Peyer's patch (tissue), 4 donors: ENCODE results near the gene NSRP1. TPM values are rescaled to one million over a fixed set of nuclear protein-coding genes. Genes with fewer than 3 reads are reported as not detected.
A peak's percentile ranks its signal among the peaks of the same experiment; 100 is the strongest.

Experiments
- DNase-seq, 3 donors: peaks; one replicate each; pipeline ENCODE4 v3.0.0-alpha.2; 2017 to 2019
- H3K27ac ChIP-seq, 4 donors: fragments of 200-600 bp; sonication (generic); one replicate each; pipeline ENCODE4 v1.5.1; 2016 to 2019
- H3K27me3 ChIP-seq, 2 donors: fragments of 200-600 bp; sonication (generic); one replicate each; pipeline ENCODE4 v1.5.1; 2019
- H3K36me3 ChIP-seq, 3 donors: fragments of 200-600 bp; sonication (generic); one replicate each; pipeline ENCODE4 v1.5.1; 2016 to 2019
- H3K4me1 ChIP-seq, 4 donors: fragments of 200-600 bp; sonication (generic); one replicate each; pipeline ENCODE4 v1.5.1; 2016 to 2019
- H3K4me3 ChIP-seq, 4 donors: fragments of 200-600 bp; sonication (generic); 1 replicate in 3 of 4; 2 replicates in 1 of 4; pipeline ENCODE4 v1.5.1; 2016 to 2019; ENCODE audit warnings: mild to moderate bottlenecking in 1 of 4
- H3K9me3 ChIP-seq, 4 donors: fragments of 200-600 bp; sonication (generic); one replicate each; pipeline ENCODE4 v1.5.1; 2016 to 2019; ENCODE audit warnings: mild to moderate bottlenecking in 1 of 4
- POLR2A ChIP-seq, 2 donors: fragments of 450-650 bp; IDR thresholded peaks; one replicate each; pipeline ENCODE4 v1.5.1; 2017; ENCODE audit warnings: antibody characterized with exemption in 2 of 2, mild to moderate bottlenecking in 2 of 2, moderate library complexity in 2 of 2
- total RNA-seq, 4 donors: library from RNA; depleted of rRNA; stranded (reverse); fragments of >200 nt; gene quantifications; one replicate each; pipeline ENCODE4 v1.1.0, GENCODE V29; 2016
- TF ChIP-seq, protein P1 (sequence below), 6 experiments: fragments of 450-650 bp in 4 of 6; fragments of 200-600 bp in 2 of 6; sonication (generic) in 1 of 6; IDR thresholded peaks; one replicate each; pipeline ENCODE4 v1.5.1; 2017 to 2019; ENCODE audit warnings: antibody characterized with exemption in 6 of 6, mild to moderate bottlenecking in 3 of 6, moderate library complexity in 1 of 6

Gene NSRP1
- total RNA-seq, 4 donors from 2014 or later: 16.5 to 134 (median 30.6) TPM

DNA sequence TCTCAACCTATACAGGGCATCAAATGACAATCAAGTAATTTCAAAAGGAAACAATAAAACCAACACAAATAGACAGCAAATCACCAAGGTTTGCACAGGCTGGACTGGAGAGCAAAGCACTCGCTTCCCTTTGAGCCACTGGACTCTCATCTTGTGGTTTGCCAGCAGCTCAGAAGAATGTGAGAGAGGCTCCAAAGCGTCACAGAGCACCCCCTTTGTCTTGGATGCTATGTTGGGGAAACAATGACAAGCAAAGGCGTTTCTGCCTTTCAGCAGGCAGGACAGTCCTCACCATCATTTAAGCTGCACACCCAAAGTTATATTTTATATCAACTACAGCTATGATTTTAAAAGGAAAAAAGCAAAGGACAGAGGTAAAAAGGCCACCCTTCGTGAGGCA lies 105.6 kb downstream of the NSRP1 start:
- Histone ChIP-seq H3K4me1 (peaks cover 0 to 18% (median 0%) of the 10 kb centered on the region in 4 donors), H3K9me3 (no peaks in the 10 kb centered on the region), H3K27ac (peak overlapping the region in 3 of 4 donors; percentile 60 to 80 (median 71)), H3K36me3 (peaks cover 0 to 6% (median 0%) of the 10 kb centered on the region in 3 donors), H3K27me3 (no peaks in the 10 kb centered on the region), H3K4me3 (peak overlapping the region in 2 of 4 donors; percentile 39 to 43)
- TF ChIP-seq, protein P1, sequence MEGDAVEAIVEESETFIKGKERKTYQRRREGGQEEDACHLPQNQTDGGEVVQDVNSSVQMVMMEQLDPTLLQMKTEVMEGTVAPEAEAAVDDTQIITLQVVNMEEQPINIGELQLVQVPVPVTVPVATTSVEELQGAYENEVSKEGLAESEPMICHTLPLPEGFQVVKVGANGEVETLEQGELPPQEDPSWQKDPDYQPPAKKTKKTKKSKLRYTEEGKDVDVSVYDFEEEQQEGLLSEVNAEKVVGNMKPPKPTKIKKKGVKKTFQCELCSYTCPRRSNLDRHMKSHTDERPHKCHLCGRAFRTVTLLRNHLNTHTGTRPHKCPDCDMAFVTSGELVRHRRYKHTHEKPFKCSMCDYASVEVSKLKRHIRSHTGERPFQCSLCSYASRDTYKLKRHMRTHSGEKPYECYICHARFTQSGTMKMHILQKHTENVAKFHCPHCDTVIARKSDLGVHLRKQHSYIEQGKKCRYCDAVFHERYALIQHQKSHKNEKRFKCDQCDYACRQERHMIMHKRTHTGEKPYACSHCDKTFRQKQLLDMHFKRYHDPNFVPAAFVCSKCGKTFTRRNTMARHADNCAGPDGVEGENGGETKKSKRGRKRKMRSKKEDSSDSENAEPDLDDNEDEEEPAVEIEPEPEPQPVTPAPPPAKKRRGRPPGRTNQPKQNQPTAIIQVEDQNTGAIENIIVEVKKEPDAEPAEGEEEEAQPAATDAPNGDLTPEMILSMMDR (IDR thresholded peaks at IDR 0.05): no peak
- no peak for TF ChIP-seq POLR2A (IDR thresholded peaks at IDR 0.05)
- no peak for DNase-seq

DNA sequence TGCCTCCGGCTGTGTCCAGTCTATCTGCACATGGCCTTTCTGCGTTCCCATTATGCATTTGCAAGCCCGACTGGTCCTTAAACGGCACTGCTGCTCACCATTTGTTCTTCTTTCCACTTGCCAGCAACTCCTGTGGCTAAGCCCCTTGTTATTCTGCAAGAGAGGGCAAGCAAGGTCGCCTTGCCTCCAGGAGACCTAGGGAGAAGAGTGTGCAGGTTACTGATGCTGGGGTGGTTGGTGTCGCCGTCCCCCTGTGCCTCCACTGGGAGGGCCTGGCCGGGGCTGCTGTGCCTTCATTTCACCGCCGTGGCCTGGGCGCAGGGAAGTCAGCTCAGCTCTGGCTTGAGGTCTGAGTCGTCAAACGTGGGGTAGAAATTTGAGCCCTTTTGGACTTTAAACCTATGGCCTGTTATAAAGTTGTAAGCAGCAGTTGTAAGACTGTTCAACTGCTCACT lies 106.1 kb downstream of the NSRP1 start:
- Histone ChIP-seq H3K4me3 (peak overlapping the region in 2 of 4 donors; percentile 39 to 43), H3K4me1 (peaks cover 0 to 18% (median 0%) of the 10 kb centered on the region in 4 donors), H3K9me3 (no peaks in the 10 kb centered on the region), H3K27me3 (no peaks in the 10 kb centered on the region), H3K36me3 (peaks cover 0 to 4% (median 0%) of the 10 kb centered on the region in 3 donors), H3K27ac (peak overlapping the region in 3 of 4 donors; percentile 60 to 80 (median 71))
- peak; percentile 78 to 86 for TF ChIP-seq POLR2A (IDR thresholded peaks at IDR 0.05)
- TF ChIP-seq, protein P1 (IDR thresholded peaks at IDR 0.05): peak in 3 of 6 experiments; percentile 27 to 33 (median 28)
- peak in 2 of 3 donors; percentile 69 to 76 for DNase-seq

DNA sequence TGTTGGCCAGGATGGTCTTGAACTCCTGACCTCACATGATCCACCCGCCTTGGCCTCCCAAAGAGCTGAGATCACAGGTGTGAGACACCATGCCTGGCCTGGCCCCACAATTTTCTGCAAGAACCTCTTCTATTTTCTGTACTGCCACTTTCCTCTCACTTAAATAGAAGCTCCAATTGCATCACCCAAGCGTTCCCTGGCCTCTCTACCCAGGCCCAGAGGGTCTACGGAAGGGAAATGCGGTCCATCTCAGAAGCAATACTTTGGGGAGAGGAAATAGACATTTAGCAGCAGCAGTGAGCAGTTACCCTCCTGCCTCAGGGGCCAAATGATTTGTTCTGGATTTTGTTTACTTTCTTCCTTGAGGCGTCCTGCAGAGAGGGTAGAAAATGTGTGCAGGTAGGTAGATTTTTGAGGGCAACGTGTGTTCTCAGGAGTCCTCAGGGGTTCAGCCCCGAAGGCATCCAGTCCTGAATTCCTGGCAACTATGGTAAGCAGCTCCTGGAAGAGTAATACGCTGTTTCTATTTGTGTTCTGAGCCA lies 107.9 kb downstream of the NSRP1 start:
- no peaks in the 10 kb centered on the region for H3K27me3 ChIP-seq
- H3K9me3 ChIP-seq: no peaks in the 10 kb centered on the region
- H3K4me1 ChIP-seq: peaks cover 0 to 31% (median 0%) of the 10 kb centered on the region in 4 donors
- TF ChIP-seq, protein P1 (IDR thresholded peaks at IDR 0.05): no peak
- no peak for TF ChIP-seq POLR2A (IDR thresholded peaks at IDR 0.05)
- DNase-seq: no peak
- no peaks in the 10 kb centered on the region for H3K36me3 ChIP-seq
- no peak overlapping the region for H3K27ac ChIP-seq
- H3K4me3 ChIP-seq: no peak overlapping the region

DNA sequence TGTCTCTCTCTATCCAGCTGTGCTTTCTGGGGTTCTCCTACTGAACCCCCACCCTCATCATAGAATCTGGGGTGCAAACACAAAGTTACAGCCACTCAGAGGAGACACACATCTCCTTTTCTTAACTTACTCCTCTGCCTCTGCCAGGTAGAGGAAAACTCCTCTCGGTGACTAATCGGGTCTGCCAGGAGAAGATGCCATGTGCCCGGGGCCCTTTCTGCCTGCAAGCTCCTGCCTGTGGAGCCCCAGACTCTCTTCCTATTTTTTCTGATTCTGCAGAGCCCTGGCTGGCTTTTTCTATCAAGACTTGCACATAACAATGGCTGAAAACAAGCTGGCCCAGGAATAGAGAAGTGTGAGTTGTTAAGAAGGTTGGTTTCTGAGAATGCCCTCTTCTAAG lies 108.5 kb downstream of the NSRP1 start:
- peaks cover 0 to 31% (median 0%) of the 10 kb centered on the region in 4 donors for H3K4me1 ChIP-seq
- no peaks in the 10 kb centered on the region for H3K27me3 ChIP-seq
- H3K36me3 ChIP-seq: no peaks in the 10 kb centered on the region
- TF ChIP-seq, protein P1 (IDR thresholded peaks at IDR 0.05): no peak
- TF ChIP-seq POLR2A (IDR thresholded peaks at IDR 0.05): no peak
- no peaks in the 10 kb centered on the region for H3K9me3 ChIP-seq
- no peak overlapping the region for H3K4me3 ChIP-seq
- peak overlapping the region in 3 of 4 donors; percentile 51 to 87 (median 83) for H3K27ac ChIP-seq
- DNase-seq: no peak

DNA sequence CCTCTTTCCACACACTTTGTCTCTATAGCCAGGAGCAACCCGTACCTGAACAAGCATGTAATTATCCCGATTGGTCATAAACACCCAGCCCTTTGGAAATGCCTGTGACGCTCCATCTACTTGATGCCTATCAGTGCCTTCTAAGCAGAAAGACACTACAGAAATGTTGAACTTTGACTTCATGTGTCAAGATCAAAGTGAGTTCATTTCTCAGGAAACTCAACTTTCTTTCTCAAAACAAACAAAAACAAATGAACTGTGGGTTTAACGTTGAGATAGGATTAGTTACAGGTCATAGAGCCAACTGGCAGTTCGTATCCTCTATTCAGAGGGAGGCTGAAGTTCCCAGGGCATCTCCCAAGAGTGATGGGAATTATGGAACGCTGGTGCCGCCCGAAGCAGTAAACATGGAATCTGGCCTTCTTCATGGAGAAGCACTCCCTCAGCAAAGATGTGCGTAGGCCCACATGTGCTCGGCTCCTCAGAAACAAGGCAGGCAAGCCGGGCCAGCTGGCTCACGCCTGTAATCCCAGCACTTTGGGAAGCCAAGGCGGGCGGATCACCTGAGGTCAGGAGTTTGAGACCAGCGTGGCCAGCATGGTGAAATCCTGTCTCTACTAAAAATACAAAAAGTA lies 109.4 kb downstream of the NSRP1 start:
- TF ChIP-seq, protein P1 (IDR thresholded peaks at IDR 0.05): no peak
- no peak for TF ChIP-seq POLR2A (IDR thresholded peaks at IDR 0.05)
- no peaks in the 10 kb centered on the region for H3K36me3 ChIP-seq
- H3K27ac ChIP-seq: peak overlapping the region in 3 of 4 donors; percentile 20 to 87 (median 83)
- no peak overlapping the region for H3K4me3 ChIP-seq
- no peaks in the 10 kb centered on the region for H3K27me3 ChIP-seq
- H3K4me1 ChIP-seq: peaks cover 0 to 31% (median 0%) of the 10 kb centered on the region in 4 donors
- peak in 1 of 3 donors; percentile 73 for DNase-seq
- no peaks in the 10 kb centered on the region for H3K9me3 ChIP-seq
